GM18870 (cell line): ENCODE results near the gene BEND6.
"Not testable (repeated sequence)": the region's sequence is repeated elsewhere in the genome, so short reads cannot be mapped to it uniquely, and the experiment has no call there.

Experiments used
- ATAC-seq: cut with Tn5 transposase; IDR thresholded peaks from one replicate; pipeline ENCODE4 v1.9.1; 2021; ENCODE audit warnings: moderate library complexity; ENCODE audit not compliant: unreplicated experiment

The BEND6 gene

DNA sequence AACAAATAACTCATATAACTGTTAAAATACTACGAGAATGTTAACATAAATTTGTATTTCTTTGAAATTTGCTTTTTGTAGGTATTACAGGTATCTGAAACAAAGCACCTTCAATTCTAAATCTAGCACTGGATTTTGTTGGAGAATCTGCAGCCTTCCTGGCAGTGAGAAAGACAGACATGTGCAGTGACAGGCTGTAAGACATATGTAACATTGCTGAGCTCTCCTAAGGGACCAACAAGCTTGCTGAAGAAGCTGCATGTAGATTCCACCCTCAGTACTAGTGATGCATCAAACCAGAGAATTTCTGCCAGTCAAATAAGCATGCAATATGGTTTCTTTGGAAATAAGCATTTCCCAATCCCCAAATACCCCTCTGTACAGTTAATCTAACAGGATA, 71.1 kb downstream of the BEND6 start:
- no peak for ATAC-seq

DNA sequence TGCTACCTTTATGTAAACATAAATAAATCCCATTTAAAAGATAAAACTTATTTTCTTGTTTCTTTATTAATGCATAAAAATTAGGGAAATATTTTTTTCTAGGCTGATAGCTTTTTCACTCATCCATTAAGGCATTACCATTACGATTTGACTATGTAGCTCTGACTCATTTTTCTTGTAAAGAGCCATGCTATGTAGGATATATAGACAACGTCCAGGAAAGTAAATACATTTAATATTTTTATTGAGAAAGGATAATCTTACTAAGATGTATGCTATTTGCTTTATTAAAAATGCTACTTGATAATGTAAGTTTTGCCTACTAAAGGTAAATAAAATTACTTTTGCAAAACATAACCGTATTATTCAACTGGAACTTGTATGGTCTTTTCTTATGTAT, 72.4 kb downstream of the BEND6 start:
- ATAC-seq: no peak

DNA sequence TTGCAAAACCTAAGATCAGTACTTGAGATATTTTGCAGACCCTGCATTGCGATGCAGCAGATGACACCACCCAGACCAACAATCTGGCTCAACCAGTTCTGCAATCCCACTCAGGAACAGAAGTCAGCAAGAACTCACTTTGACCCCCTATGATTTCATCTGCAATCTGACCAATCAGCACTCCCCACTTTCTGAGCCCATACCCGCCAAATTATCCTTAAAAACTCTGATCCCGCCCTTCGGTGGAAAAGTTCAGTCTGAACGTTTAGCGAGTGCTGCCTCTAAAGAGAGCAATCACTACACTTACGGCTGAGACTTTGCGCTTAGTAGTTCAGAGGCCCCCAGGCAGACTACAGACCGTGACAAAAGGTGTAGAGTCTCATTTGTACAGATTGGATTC, 74.3 kb downstream of the BEND6 start:
- no peak for ATAC-seq

DNA sequence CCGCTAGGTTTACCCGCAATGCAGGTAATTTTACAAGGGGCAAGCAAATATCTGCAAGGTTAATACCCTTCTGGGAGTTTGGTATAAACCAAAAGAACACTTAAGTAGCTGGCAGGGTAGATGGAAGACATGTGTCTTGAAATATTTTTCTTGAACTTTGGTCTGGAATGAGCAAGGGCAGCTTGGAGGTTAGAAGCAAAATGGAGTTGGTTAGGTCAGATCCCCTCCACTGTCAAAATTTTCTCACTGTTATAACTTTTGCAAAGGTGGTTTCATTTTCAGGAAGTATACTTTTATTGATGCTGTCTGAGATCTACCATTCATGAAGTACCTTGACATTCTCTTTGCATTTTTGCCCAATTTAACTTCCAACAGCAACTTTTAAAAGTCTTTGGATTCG, 78.3 kb downstream of the BEND6 start:
- ATAC-seq: no peak

DNA sequence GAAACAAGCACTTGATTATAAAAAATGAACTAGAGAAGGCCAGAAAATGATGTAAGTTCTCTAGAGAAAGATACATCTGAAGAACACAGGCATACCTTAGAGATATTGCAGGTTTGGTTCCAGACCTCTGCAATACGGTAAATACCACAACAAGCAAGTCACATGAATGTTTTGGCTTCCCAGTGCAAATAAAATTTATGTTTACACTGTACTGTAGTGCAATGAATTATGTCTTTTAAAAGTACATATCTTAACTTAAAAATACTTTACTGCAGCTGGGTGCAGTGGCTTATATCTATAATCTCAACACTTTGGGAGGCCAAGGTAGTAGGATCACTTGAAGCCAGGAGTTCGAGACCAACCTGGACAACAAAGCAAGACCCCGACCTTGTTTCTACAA, 80.6 kb downstream of the BEND6 start:
- ATAC-seq: no peak

DNA sequence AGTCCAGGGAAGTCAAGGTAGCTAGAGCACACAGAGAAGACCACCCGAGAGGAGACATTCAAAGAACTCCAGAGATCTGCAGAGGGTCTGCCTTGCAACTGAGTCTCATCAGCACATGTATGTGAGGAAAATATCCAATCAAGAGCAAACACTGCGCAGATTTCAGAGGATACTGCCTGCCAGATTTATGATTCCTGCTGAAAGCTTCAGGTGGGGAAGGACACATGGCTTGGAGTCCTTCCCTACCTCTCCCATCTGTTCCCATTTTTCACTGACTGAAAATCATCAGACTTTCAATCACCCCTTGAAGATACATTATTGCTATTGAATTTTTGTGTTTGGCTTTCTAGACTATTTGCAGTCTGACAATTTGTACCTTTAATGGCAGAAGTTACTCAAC, 84.0 kb downstream of the BEND6 start:
- no peak for ATAC-seq

DNA sequence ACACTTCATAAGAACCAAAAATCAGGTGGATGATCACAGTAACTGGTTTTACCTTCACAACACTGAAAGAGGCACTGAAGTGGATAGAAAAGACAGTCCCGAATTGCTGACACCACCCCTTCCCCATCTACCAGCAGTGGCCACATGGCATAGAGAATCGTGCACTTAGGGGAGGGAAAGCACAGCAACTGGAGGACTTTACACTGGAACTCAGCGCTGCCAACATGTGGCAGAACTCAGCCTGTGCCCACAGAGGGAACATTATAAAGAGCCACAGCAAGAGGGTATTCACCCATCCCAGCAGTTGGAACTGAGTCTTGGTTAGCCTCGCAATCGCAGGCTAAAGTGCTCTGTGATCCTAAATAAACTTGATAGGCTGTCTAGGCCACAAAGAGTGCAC, 85.1 kb downstream of the BEND6 start:
- ATAC-seq: no peak

DNA sequence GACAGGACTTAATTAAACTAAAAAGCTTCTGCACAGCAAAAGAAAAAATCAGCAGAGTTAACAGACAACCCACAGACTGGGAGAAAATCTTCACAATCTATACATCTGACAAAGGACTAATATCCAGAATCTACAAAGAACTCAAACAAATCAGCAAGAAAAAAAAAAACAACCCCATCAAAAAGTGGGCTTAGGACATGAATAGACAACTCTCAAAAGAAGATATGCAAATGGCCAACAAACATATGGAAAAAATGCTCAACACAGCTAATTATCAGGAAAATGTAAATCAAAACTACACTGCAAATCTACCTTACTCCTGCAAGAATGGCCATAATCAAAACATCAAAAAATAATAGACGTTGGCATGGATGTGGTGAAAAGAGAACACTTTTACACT, 89.2 kb downstream of the BEND6 start:
- ATAC-seq: not testable (repeated sequence)

DNA sequence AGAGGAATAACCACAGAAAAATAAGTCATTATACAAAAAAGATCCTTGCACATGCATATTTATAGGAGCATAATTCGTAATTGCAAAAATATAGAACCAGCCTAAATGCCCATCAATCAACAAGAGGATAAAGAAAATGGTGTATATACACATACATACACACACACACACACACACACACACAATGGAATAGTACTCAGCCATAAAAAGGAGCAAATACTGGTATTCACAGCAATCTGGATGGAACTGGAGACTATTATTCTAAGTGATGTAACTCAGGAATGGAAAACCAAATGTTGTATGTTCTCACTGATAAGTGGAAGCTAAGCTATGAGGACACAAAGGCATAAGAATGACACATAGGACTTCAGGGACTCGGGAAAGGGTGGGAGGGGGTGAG, 89.7 kb downstream of the BEND6 start:
- ATAC-seq: no peak

DNA sequence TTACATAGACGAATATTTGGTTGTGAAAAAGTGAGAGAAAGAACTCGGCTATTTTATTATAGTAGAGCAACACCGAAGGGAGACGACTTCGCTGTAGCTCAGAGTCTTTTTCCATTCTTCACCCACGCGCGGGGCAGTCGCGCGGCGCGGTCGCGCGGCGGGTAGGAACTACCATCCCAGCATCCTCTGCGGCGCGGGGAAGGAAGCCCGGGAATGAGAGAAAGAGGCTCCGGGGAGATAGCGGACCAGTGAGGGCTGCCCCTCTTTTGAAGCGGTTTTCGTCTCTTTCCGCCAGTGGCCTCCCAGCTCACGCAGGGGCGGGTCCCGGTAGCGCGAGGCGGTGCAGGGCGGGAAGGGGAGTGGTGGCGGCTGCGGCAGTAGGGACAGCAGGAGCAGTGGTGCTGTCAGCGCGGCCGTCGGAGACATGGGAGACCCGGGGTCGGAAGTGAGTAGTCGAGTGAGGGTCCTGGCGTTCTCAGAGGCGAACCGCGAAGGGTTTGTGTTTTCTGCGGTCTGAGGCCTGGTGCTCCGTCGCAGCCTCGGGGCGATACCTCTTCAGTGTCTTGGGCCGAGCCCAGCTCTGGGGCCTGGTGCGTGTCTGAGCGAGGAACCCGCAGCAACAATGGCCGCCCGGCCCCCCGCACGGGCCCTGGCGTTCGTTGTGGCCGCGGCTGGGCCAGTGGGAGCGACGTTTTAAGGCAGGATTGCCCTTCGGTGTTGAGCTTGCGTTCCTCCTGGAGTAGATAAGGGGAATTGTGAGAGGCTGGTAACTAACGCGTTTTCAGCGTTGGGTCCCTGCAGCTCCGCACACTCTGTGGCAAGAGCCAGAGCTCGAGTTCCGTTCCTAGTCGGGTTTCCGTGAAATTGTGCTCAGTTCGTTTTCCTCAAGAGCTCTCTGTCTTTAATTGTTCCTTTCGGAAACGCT, 91.7 kb downstream of the BEND6 start, which contains the start of gene KIAA1586:
Gene KIAA1586 (plus strand): TSS at position 362 of the 925 bp plus-strand sequence. CDS start 63 bp downstream, at position 425.
- peak; percentile 92 for ATAC-seq

DNA sequence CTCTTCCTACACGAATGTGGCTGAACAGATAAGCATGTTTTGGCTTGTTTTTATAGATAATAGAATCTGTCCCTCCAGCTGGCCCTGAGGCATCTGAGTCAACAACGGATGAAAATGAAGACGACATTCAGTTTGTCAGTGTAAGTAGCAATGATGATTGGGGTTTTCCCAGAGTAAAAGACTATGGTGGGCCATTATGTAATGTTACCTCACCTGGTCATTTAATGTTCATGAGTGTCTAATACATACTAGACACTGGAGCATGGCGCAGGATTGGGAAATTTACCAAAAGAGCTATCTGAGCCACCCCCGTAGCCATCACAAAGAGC, 92.3 kb downstream of the BEND6 start:
- ATAC-seq: peak; percentile 21

DNA sequence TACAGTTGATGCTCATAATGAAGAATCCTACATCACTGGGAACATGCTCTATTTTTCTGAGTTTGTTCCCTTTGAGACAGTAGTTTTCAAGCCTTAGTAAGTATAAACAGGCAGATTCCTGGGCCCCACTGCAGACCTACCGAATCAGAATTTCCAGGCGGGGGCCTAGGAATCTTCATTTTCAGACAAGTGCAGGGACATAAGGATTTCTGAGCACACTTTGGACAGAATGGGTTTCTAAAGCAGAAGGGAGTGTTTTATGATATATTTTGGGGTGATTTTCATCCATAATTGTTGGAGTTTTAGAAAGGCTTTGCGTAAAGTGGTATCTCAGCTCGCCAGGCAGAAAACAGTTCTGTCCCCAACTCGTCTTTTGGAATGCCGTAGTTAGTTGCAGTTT, 93.0 kb downstream of the BEND6 start:
- ATAC-seq: not testable (repeated sequence)

DNA sequence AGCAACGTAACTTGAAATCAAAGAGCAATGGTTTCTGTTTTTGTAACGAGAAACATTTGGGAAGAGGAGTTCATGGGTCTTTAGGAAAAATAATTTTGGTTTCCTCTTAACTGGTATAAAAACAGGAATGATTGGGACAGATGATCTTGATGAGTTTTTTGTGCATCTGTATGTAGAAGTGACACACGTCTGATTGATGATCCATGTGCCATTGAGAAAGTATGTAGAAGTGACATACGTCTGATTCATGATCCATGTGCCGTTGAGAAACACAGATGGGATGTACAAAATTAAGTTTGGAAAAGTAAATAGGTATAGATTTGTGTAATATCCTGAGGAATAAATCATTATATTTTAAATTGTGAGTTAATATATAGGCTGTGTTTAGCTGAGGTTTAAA, 93.7 kb downstream of the BEND6 start:
- ATAC-seq: no peak

DNA sequence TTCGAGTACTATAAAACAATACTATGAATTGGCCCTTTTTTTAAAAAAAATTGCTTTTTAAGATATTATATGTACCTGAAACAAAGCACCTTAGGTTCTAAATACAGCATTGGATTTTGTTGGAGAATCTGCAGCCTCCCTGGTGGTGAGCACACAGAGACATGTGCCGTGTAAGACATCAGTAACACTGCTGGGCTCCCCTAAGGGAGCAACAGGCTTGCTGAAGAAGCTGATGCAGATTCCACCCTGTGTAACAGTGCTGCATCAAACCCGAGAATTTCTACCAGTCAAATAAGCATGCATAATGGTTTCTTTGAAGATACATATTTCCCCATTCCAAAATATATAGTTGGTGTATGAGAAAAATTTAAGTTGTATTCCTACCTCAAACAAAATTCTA, 108.9 kb downstream of the BEND6 start:
- ATAC-seq: no peak

DNA sequence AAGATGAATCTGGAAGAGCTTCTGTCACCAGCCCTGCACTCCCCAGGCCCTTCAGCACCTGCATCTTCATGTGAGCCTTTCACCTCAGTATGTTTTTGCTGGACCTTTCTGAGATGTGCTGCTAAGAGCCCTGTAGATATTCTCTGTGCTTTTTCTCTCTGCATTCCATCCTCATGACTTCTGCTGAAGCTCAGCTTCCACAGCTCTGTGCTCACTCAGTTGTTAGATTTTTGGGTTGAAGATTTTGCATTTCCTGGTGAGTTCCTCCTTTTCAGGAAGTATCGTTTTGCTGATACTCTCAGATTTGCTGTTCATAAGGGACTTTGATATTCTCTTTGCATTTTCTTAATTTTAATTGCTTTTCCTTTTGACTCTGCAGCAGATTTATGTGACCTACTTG, 109.9 kb downstream of the BEND6 start:
- no peak for ATAC-seq

DNA sequence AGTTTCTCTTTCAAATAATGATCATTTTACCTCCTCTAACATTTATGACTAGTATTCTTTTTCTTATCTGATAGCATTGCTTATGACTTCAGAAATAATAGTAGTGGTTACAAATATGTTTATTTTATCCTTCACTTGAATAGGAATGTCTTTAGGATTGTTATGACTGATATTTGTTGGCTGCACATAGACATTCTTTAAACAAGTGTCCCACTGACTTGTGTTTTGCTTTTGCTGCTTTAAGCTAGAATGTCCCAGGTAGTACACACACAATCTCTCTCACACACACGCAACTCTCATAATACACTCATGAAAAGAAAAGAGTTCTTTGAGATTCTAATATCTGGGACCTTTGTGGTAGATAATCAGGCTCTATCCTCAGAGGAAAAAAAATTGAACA, 113.2 kb downstream of the BEND6 start:
- no peak for ATAC-seq

DNA sequence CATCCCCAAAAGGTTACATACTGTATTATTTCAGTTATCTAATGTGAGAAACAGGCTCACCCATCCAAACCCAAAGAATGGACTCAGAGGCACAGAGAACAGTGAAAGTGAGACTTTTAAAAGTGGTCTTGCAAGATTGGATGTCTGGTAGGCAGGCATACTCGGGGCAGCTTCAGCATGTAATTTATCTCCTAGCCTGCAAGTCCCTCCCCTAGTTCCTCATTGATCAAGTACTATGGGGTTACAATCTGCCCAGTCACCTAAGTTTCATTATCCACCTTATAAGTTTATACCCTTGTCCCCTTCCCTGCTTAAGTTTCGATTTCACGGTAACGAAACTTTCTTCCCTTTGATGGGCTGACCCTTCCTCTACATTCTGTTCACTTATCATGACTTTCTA, 114.3 kb downstream of the BEND6 start:
- ATAC-seq: no peak

DNA sequence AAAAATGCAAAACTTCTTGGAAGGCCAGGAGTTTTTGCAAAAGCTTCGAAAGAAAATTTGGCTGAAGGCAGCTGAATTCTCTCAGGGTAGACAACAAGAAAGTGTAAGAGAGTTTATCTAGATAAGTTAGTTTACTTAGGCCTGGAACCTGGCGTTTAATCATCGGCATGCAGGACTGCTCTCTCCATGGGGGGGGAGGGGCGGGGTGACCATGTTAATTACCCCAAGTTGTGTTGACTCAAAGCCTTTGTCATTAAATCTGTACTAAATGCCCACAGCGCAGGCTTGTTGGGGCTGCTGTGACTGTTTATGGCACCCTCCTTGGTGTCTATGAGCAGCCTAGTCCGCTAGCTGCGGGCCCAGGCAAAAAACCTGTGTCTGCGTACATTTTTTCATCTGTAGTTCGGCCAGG, 115.0 kb downstream of the BEND6 start:
- no peak for ATAC-seq

DNA sequence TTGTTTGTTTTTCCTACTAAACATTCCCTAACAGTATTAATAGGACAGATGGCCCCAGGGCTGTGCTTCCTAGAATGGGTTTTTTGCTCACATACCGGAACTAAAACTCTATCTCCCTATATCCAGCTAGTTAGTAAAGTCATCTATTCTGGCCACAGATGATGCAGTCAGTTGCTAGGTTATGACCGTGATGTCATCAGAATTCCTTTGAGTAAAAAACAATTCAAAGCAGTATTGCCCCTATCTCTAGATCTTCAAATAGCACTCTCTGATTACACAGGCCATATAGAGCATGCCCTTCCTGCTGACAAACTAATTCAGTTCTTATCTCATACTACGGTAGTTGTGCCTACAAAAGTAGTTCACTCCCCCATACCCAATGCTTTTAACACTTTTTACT, 117.2 kb downstream of the BEND6 start:
- ATAC-seq: no peak

DNA sequence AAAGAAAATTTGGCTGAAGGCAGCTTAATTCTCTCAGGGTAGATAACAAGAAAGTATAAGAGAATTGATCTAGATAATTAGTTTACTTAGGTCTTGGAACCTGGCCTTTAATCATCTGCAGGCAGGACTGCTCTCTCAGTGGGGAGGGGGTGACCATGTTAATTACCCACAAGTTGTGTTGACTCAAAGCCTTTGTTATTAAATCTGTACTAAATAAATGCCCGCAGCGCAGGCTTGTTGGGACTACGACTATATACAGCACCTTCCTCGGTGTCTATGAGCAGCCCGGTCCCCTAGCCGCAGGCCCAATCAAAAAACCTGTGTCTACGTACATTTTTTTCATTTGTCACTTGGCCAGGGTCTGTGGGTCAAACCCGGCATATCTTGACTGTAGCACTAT, 119.5 kb downstream of the BEND6 start:
- no peak for ATAC-seq

DNA sequence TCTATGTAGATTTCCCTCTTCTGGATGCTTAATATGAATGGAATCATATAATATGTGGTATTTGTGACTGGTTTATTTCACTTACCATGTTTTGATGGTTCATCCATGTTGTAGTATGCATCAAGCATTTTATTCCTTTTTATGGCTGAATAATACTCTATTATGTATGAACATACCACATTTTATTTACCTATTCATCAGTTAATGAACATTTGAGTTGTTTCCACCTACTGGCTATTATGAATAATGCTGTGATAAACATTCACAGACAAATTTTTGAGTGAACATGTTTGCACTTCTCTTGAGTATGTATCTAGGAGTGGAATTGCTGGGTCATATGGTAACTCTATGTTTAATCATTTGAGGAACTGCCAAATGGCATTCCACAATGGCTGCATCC, 120.2 kb downstream of the BEND6 start:
- no peak for ATAC-seq
